ENCODE measurements around the gene TRAF3IP1. TPM values are rescaled to one million over a fixed set of nuclear protein-coding genes. Genes with fewer than 3 reads are reported as not detected.
"Not testable (repeated sequence)": the region's sequence is repeated elsewhere in the genome, so short reads cannot be mapped to it uniquely, and the experiment has no call there.

The TRAF3IP1 gene
- total RNA-seq, 1 donor from 2014 or later: 9.4 TPM

GRCh38 chr2:238438856-238439849 is 118.8 kb downstream of the TRAF3IP1 start:
- TF ChIP-seq CTCF (IDR thresholded peaks at IDR 0.05; ENCODE audit: insufficient read depth, low read length, poor library complexity, severe bottlenecking): no peak
- Histone ChIP-seq H3K4me3 (ENCODE audit: low read depth, low read length) (no peak overlapping the region), H3K36me3 (ENCODE audit: control insufficient read depth, insufficient read depth, low read length) (peaks cover 2% of the 10 kb centered on the region), H3K27me3 (ENCODE audit: control insufficient read depth, insufficient read depth, low read length) (no peaks in the 10 kb centered on the region)
- peak; percentile 95 for DNase-seq (ENCODE audit: low read depth)

- Histone ChIP-seq H3K4me3 (ENCODE audit: low read depth, low read length) (no peak overlapping the region), H3K36me3 (ENCODE audit: control insufficient read depth, insufficient read depth, low read length) (peaks cover 4% of the 10 kb centered on the region), H3K27me3 (ENCODE audit: control insufficient read depth, insufficient read depth, low read length) (no peaks in the 10 kb centered on the region)
- no peak for DNase-seq (ENCODE audit: low read depth)
- TF ChIP-seq CTCF (IDR thresholded peaks at IDR 0.05; ENCODE audit: insufficient read depth, low read length, poor library complexity, severe bottlenecking): no peak
Measured at GRCh38 chr2:238439917-238440316, 119.6 kb downstream of the TRAF3IP1 start.

- TF ChIP-seq CTCF (IDR thresholded peaks at IDR 0.05; ENCODE audit: insufficient read depth, low read length, poor library complexity, severe bottlenecking): no peak
- Histone ChIP-seq H3K27me3 (ENCODE audit: control insufficient read depth, insufficient read depth, low read length) (no peaks in the 10 kb centered on the region), H3K36me3 (ENCODE audit: control insufficient read depth, insufficient read depth, low read length) (peaks cover 4% of the 10 kb centered on the region), H3K4me3 (ENCODE audit: low read depth, low read length) (no peak overlapping the region)
- no peak for DNase-seq (ENCODE audit: low read depth)
Measured at GRCh38 chr2:238440331-238440730, 120.0 kb downstream of the TRAF3IP1 start.

GRCh38 chr2:238440767-238441166 is 120.4 kb downstream of the TRAF3IP1 start:
- Histone ChIP-seq H3K36me3 (ENCODE audit: control insufficient read depth, insufficient read depth, low read length) (peaks cover 4% of the 10 kb centered on the region), H3K4me3 (ENCODE audit: low read depth, low read length) (no peak overlapping the region), H3K27me3 (ENCODE audit: control insufficient read depth, insufficient read depth, low read length) (no peaks in the 10 kb centered on the region)
- DNase-seq (ENCODE audit: low read depth): no peak
- TF ChIP-seq CTCF (IDR thresholded peaks at IDR 0.05; ENCODE audit: insufficient read depth, low read length, poor library complexity, severe bottlenecking): no peak

- no peak for DNase-seq (ENCODE audit: low read depth)
- Histone ChIP-seq H3K4me3 (ENCODE audit: low read depth, low read length) (no peak overlapping the region), H3K36me3 (ENCODE audit: control insufficient read depth, insufficient read depth, low read length) (peaks cover 4% of the 10 kb centered on the region), H3K27me3 (ENCODE audit: control insufficient read depth, insufficient read depth, low read length) (no peaks in the 10 kb centered on the region)
- no peak for TF ChIP-seq CTCF (IDR thresholded peaks at IDR 0.05; ENCODE audit: insufficient read depth, low read length, poor library complexity, severe bottlenecking)
Measured at GRCh38 chr2:238441262-238442114, 121.2 kb downstream of the TRAF3IP1 start.

- not testable (repeated sequence) for H3K4me3 ChIP-seq (ENCODE audit: low read depth, low read length); H3K36me3 ChIP-seq (ENCODE audit: control insufficient read depth, insufficient read depth, low read length); H3K27me3 ChIP-seq (ENCODE audit: control insufficient read depth, insufficient read depth, low read length); DNase-seq (ENCODE audit: low read depth)
Measured at GRCh38 chr2:238442257-238442656, 121.9 kb downstream of the TRAF3IP1 start.

Data from kidney epithelial cell (primary cell).